H1 (cell line): ENCODE measurements around the gene ZNF700.

ENCODE experiments used
- ASH2L ChIP-seq: fragments of 200-600, 300-600 bp; sonication (generic); IDR thresholded peaks from one replicate; pipeline ENCODE4 v1.7.1; 2017; ENCODE audit warnings: low read length
- CHD2 ChIP-seq: IDR thresholded peaks from 2 replicates; pipeline ENCODE4 v1.6.1; 2012; ENCODE audit warnings: low read length, improper control_type of control experiment
- CREB1 ChIP-seq: IDR thresholded peaks from 2 replicates; pipeline ENCODE4 v1.6.1; 2012; ENCODE audit warnings: inconsistent platforms
- CTCF ChIP-seq, 3 experiments: IDR thresholded peaks; 1 replicate in 2 of 3; 2 replicates in 1 of 3; pipeline versions ENCODE4 v1.5.1 to v1.6.1; 2011; ENCODE audit warnings: low read length in 3 of 3, mild to moderate bottlenecking in 3 of 3, inconsistent platforms in 2 of 3, low read depth in 1 of 3, moderate library complexity in 1 of 3; ENCODE audit not compliant: insufficient read depth in 1 of 3; ENCODE audit errors: control extremely low read depth in 1 of 3
- EZH2 ChIP-seq: fragments of 200-600 bp; sonication (generic); IDR thresholded peaks from 2 replicates; pipeline ENCODE4 v1.7.1; 2012; ENCODE audit warnings: low read depth, mild to moderate bottlenecking, moderate library complexity, low read length, inconsistent platforms; ENCODE audit not compliant: severe bottlenecking
- GABPA ChIP-seq: IDR thresholded peaks from 2 replicates; pipeline ENCODE4 v1.6.1; 2011; ENCODE audit warnings: mild to moderate bottlenecking, low read length, moderate library complexity, borderline replicate concordance; ENCODE audit not compliant: insufficient read depth
- POLR2A ChIP-seq, 2 experiments: IDR thresholded peaks; 1 replicate in 1 of 2; 2 replicates in 1 of 2; pipeline ENCODE4 v1.6.1; 2011; ENCODE audit warnings: low read depth in 2 of 2, low read length in 2 of 2, mild to moderate bottlenecking in 2 of 2; ENCODE audit errors: control extremely low read depth in 1 of 2
- SUZ12 ChIP-seq: fragments of 200-600 bp; sonication (generic); IDR thresholded peaks from 2 replicates; pipeline ENCODE4 v1.6.1; 2012; ENCODE audit warnings: mild to moderate bottlenecking, inconsistent platforms, low read length, moderate library complexity, mixed read lengths
- TBP ChIP-seq: IDR thresholded peaks from 2 replicates; pipeline ENCODE4 v1.6.1; 2011; ENCODE audit warnings: low read depth, low read length, improper control_type of control experiment

- TF ChIP-seq CTCF (IDR thresholded peaks at IDR 0.05; ENCODE audit: control extremely low read depth in 1 of 3, insufficient read depth in 1 of 3, low read depth in 1 of 3, low read length in 3 of 3) = no peak
- TF ChIP-seq EZH2 = no peak
- TF ChIP-seq CHD2 = no peak
- TF ChIP-seq POLR2A (IDR thresholded peaks at IDR 0.05; ENCODE audit: control extremely low read depth in 1 of 2, low read depth in 2 of 2, low read length in 2 of 2) = no peak
- no peak for TF ChIP-seq SUZ12
- TF ChIP-seq ASH2L = no peak
- no peak for TF ChIP-seq GABPA
- no peak for TF ChIP-seq TBP
- no peak for TF ChIP-seq CREB1
These were observed 6.1 kb downstream of the ZNF700 start for GRCh38 chr19:11931051-11931450.
